ENCODE results near the gene TRAF3IP3. TPM values are rescaled to one million over a fixed set of nuclear protein-coding genes. Genes with fewer than 3 reads are reported as not detected.

The TRAF3IP3 gene
- total and polyA plus RNA-seq, 2 of the 13 experiments (the other 11 are each of a cell fraction or from before 2014, with no cell fraction given), result not detected

GRCh38 chr1:209747580-209748262 is 8.1 kb upstream of the TRAF3IP3 start (continued):
- TF ChIP-seq, protein P1, sequence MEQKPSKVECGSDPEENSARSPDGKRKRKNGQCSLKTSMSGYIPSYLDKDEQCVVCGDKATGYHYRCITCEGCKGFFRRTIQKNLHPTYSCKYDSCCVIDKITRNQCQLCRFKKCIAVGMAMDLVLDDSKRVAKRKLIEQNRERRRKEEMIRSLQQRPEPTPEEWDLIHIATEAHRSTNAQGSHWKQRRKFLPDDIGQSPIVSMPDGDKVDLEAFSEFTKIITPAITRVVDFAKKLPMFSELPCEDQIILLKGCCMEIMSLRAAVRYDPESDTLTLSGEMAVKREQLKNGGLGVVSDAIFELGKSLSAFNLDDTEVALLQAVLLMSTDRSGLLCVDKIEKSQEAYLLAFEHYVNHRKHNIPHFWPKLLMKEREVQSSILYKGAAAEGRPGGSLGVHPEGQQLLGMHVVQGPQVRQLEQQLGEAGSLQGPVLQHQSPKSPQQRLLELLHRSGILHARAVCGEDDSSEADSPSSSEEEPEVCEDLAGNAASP (CRISPR knock-in tag; IDR thresholded peaks at IDR 0.05; ENCODE audit: borderline replicate concordance), result peak; percentile 71; the same call in 1 of the 2 replicates
- TF ChIP-seq RXRB (CRISPR knock-in tag; IDR thresholded peaks at IDR 0.05; ENCODE audit: borderline replicate concordance) (peak; percentile 53; the same call in 1 of the 2 replicates), ZNF784 (CRISPR knock-in tag; IDR thresholded peaks at IDR 0.05; ENCODE audit: borderline replicate concordance) (peak; percentile 80; the same call in 1 of the 2 replicates), JUNB (CRISPR knock-in tag; IDR thresholded peaks at IDR 0.05; ENCODE audit: borderline replicate concordance) (peak; percentile 68; the same call in 1 of the 2 replicates), FOSL1 (CRISPR knock-in tag; IDR thresholded peaks at IDR 0.05; ENCODE audit: borderline replicate concordance) (peak; percentile 87), ERF (CRISPR knock-in tag; IDR thresholded peaks at IDR 0.05) (peak; percentile 73; the same call in 1 of the 2 replicates), AGO2 (optimal IDR thresholded peaks at IDR 0.05; ENCODE audit: low read depth, low read length) (no peak), MAFF (IDR thresholded peaks at IDR 0.05; ENCODE audit: low read depth, low read length) (no peak), ETV5 (CRISPR knock-in tag; IDR thresholded peaks at IDR 0.05; ENCODE audit: borderline replicate concordance) (peak; percentile 21; the same call in 1 of the 2 replicates), RFX5 (IDR thresholded peaks at IDR 0.05; ENCODE audit: low read depth, low read length) (peak; percentile 74), MIXL1 (CRISPR knock-in tag; IDR thresholded peaks at IDR 0.05) (0 out of 2 replicates have a peak, but pooled peaks have one; percentile 34), KAT8 (CRISPR knock-in tag; IDR thresholded peaks at IDR 0.05) (peak; percentile 36; the same call in 1 of the 2 replicates), MAX (IDR thresholded peaks at IDR 0.05) (peak; percentile 60), PRPF4 (IDR thresholded peaks at IDR 0.05; ENCODE audit: low read depth, low read length, poor library complexity, severe bottlenecking) (no peak), SMAD3 (CRISPR knock-in tag; IDR thresholded peaks at IDR 0.05) (0 out of 2 replicates have a peak, but pooled peaks have one; percentile 45), PCBP1 (IDR thresholded peaks at IDR 0.05; ENCODE audit: borderline replicate concordance, low read depth, low read length) (no peak), ASH2L (IDR thresholded peaks at IDR 0.05; ENCODE audit: insufficient read length, low read depth, low read length) (peak; percentile 25), FOXP1 (IDR thresholded peaks at IDR 0.05) (no peak), FOXP1 (CRISPR knock-in tag; IDR thresholded peaks at IDR 0.05) (0 out of 2 replicates have a peak, but pooled peaks have one; percentile 15), SOX5 (CRISPR knock-in tag; IDR thresholded peaks at IDR 0.05; ENCODE audit: borderline replicate concordance) (peak; percentile 50; the same call in 1 of the 2 replicates), ZNF670 (CRISPR knock-in tag; IDR thresholded peaks at IDR 0.05; ENCODE audit: borderline replicate concordance) (peak; percentile 51; the same call in 1 of the 2 replicates), RAD21 (CRISPR knock-in tag; IDR thresholded peaks at IDR 0.05) (peak; percentile 51), TARDBP (CRISPR knock-in tag; IDR thresholded peaks at IDR 0.05) (peak; percentile 77), CBFB (CRISPR knock-in tag; IDR thresholded peaks at IDR 0.05) (peak; percentile 32; the same call in 1 of the 2 replicates), SALL1 (CRISPR knock-in tag; IDR thresholded peaks at IDR 0.05) (peak; percentile 84), POGZ (CRISPR knock-in tag; IDR thresholded peaks at IDR 0.05) (peak; percentile 90)
- TF ChIP-seq, protein P2, sequence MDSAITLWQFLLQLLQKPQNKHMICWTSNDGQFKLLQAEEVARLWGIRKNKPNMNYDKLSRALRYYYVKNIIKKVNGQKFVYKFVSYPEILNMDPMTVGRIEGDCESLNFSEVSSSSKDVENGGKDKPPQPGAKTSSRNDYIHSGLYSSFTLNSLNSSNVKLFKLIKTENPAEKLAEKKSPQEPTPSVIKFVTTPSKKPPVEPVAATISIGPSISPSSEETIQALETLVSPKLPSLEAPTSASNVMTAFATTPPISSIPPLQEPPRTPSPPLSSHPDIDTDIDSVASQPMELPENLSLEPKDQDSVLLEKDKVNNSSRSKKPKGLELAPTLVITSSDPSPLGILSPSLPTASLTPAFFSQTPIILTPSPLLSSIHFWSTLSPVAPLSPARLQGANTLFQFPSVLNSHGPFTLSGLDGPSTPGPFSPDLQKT (CRISPR knock-in tag; IDR thresholded peaks at IDR 0.05; ENCODE audit: borderline replicate concordance), result no peak

Data from HepG2 (cell line).